Ureter (tissue), 1 donor: ENCODE data around the gene FYTTD1. TPM values are rescaled to one million over a fixed set of nuclear protein-coding genes. Genes with fewer than 3 reads are reported as not detected.

ENCODE experiments used
- DNase-seq: peaks from one replicate; pipeline ENCODE4 v3.0.0-alpha.2; 2020; ENCODE audit warnings: low spot score
- total RNA-seq: library from RNA; stranded (reverse); gene quantifications from one replicate; pipeline ENCODE4 v1.2.4, GENCODE V29; 2023
- donor health status: DM: yes; HTN: yes; CAD: no.

The FYTTD1 gene
- total RNA-seq, 1 donor from 2014 or later, result 47.9 TPM

DNA sequence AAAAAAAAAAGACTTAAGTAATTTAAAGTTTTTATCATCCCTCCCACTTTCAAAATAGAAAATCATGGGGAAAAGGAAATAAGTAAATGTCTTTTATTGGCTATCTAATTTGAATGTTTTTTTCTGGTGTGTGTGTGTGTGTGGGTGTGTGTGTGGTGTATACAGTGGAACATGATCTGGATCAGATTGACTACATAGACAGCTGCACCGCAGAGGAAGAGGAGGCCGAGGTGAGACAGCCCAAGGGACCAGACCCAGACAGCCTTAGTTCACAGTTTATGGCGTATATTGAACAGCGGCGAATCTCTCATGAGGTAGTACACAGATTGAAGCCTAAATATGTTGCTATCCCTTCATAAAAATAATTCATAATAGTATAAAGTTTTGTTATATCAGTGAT is 85.8 kb downstream of the FYTTD1 start:
- DNase-seq, result no peak

DNA sequence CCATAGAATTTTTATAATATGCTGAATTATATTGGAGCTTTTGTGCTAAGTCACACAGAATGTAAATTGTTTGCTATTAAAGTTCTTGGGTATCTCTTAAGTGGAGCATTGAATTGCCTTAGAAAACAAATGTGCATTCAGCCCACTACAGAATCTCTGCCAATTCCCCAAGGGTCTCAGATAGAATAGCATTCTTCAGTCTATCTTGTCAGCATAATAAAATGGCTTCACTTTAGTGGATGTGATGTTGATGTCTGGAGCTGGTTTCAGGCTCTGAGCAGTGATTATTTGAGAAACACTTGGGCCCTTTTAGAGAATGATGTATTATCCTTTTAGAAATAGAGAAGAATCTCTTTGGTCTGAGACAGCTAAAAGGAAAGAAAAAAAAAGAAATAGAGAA is 86.6 kb downstream of the FYTTD1 start:
- no peak for DNase-seq

Other genes with a start within 250 kb of the FYTTD1 start
- gene BDH1, start 193.9 kb upstream of the FYTTD1 start, total RNA-seq, result 69.4 TPM
- gene RUBCN, start 13.0 kb upstream of the FYTTD1 start, total RNA-seq, result 24.5 TPM
- 82.9 TPM for gene LRCH3, start 41.4 kb downstream of the FYTTD1 start, total RNA-seq
- gene RPL35A, start 200.3 kb downstream of the FYTTD1 start, total RNA-seq, result 1,104 TPM
- gene LMLN, start 210.3 kb downstream of the FYTTD1 start, total RNA-seq, result 11.2 TPM